Measurements from ENCODE around the gene ZAP70. TPM values are rescaled to one million over a fixed set of nuclear protein-coding genes. Genes with fewer than 3 reads are reported as not detected.
A peak's percentile ranks its signal among the peaks of the same experiment; 100 is the strongest.

ZAP70 gene
- total RNA-seq, 1 donor from 2014 or later = 2.8 TPM

- Mint-ChIP-seq H3K4me1 (peaks cover 8% of the 10 kb centered on the region), H3K27me3 (ENCODE audit: low read depth) (no peaks in the 10 kb centered on the region), H3K4me3 (no peak overlapping the region), H3K27ac (ENCODE audit: unreplicated experiment) (no peak overlapping the region), H3K36me3 (ENCODE audit: low read depth) (no peaks in the 10 kb centered on the region), H3K9me3 (peaks cover 3% of the 10 kb centered on the region)
- TF ChIP-seq CTCF (conservative IDR thresholded peaks at IDR 0.05) = no peak
- no peak for DNase-seq (ENCODE audit: low read depth, low spot score)
Observed at GRCh38 chr2:97730245-97730644, 16.9 kb downstream of the ZAP70 start.

- no peak for DNase-seq (ENCODE audit: low read depth, low spot score)
- H3K36me3 Mint-ChIP-seq (ENCODE audit: low read depth) = no peaks in the 10 kb centered on the region
- TF ChIP-seq CTCF (conservative IDR thresholded peaks at IDR 0.05) = no peak
- H3K9me3 Mint-ChIP-seq = peaks cover 3% of the 10 kb centered on the region
- no peak overlapping the region for H3K4me3 Mint-ChIP-seq
- H3K27ac Mint-ChIP-seq (ENCODE audit: unreplicated experiment) = peak overlapping the region; percentile 38
- H3K27me3 Mint-ChIP-seq (ENCODE audit: low read depth) = no peaks in the 10 kb centered on the region
- H3K4me1 Mint-ChIP-seq = peaks cover 8% of the 10 kb centered on the region
Observed at GRCh38 chr2:97731274-97732020, 18.1 kb downstream of the ZAP70 start.

- no peaks in the 10 kb centered on the region for H3K36me3 Mint-ChIP-seq (ENCODE audit: low read depth)
- H3K4me1 Mint-ChIP-seq = peaks cover 8% of the 10 kb centered on the region
- no peak overlapping the region for H3K4me3 Mint-ChIP-seq
- TF ChIP-seq CTCF (conservative IDR thresholded peaks at IDR 0.05) = no peak
- H3K27me3 Mint-ChIP-seq (ENCODE audit: low read depth) = no peaks in the 10 kb centered on the region
- H3K27ac Mint-ChIP-seq (ENCODE audit: unreplicated experiment) = peak overlapping the region; percentile 35
- no peak for DNase-seq (ENCODE audit: low read depth, low spot score)
- H3K9me3 Mint-ChIP-seq = no peaks in the 10 kb centered on the region
Observed at GRCh38 chr2:97732436-97733340, 19.3 kb downstream of the ZAP70 start.

GRCh38 chr2:97733341-97734035, 20.1 kb downstream of the ZAP70 start:
- DNase-seq (ENCODE audit: low read depth, low spot score) = no peak
- Mint-ChIP-seq H3K9me3 (no peaks in the 10 kb centered on the region), H3K27me3 (ENCODE audit: low read depth) (no peaks in the 10 kb centered on the region), H3K4me3 (no peak overlapping the region), H3K4me1 (peaks cover 8% of the 10 kb centered on the region), H3K36me3 (ENCODE audit: low read depth) (no peaks in the 10 kb centered on the region), H3K27ac (ENCODE audit: unreplicated experiment) (no peak overlapping the region)
- TF ChIP-seq CTCF (conservative IDR thresholded peaks at IDR 0.05) = no peak

Measured in neural crest cell (in vitro differentiated cells).